PC-3 (cell line): ENCODE results near the gene TRIM26. TPM values are rescaled to one million over a fixed set of nuclear protein-coding genes. Genes with fewer than 3 reads are reported as not detected.
A peak's percentile ranks its signal among the peaks of the same experiment; 100 is the strongest.

Source experiments
- ATAC-seq: fragments of 200-7000 bp; cut with Tn5 transposase; 2 replicates; pipeline ENCODE4 v1.9.1; 2020; ENCODE audit warnings: mild to moderate bottlenecking, moderate library complexity
- BruUV-seq: library from RNA; stranded (reverse); fragments of 400-500 nt; replicated peaks from 2 replicates; lab custom pipeline; 2021; lab: Mats Ljungman, UMichigan
- CTCF ChIA-PET: fragments of 300-600 bp; sonication (Branson Sonifier 250); formaldehyde crosslinking; loops from one replicate; lab custom pipeline; 2022; ENCODE audit warnings: antibody characterized with exemption; lab: Charles Lee
- POLR2A ChIA-PET: fragments of 300-600 bp; sonication (Branson Sonifier 250); formaldehyde crosslinking; loops from one replicate; lab custom pipeline; 2022; ENCODE audit warnings: antibody characterized with exemption; ENCODE audit not compliant: unreplicated experiment; lab: Charles Lee
- DNase-seq: peaks from one replicate; pipeline ENCODE4 v3.0.0-alpha.2; 2015
- H2AFZ ChIP-seq: fragments of 300-600 bp; sonication (generic); 2 replicates; pipeline ENCODE4 v1.6.0; 2016; ENCODE audit warnings: antibody characterized with exemption, low read length
- H3F3A ChIP-seq: fragments of 300-600 bp; sonication (generic); one replicate; pipeline ENCODE4 v1.6.0; 2017; ENCODE audit warnings: antibody characterized with exemption, low read length, control low read depth, mild to moderate bottlenecking; ENCODE audit not compliant: unreplicated experiment
- H3K27ac ChIP-seq: fragments of 300-600 bp; sonication (generic); 2 replicates; pipeline ENCODE4 v1.5.1; 2016; ENCODE audit warnings: mild to moderate bottlenecking, low read length
- H3K27me3 ChIP-seq: fragments of 300-600 bp; sonication (generic); 2 replicates; pipeline ENCODE4 v1.6.1; 2016; ENCODE audit warnings: low read length, mixed read lengths
- H3K36me3 ChIP-seq: fragments of 300-600 bp; sonication (generic); 2 replicates; pipeline ENCODE4 v1.6.1; 2016; ENCODE audit warnings: low read depth, mixed run types, low read length, mixed read lengths
- H3K4me1 ChIP-seq: fragments of 300-600 bp; sonication (generic); 2 replicates; pipeline ENCODE4 v1.5.1; 2016; ENCODE audit warnings: low read length; ENCODE audit not compliant: insufficient read depth
- H3K4me2 ChIP-seq: fragments of 300-600 bp; sonication (generic); 2 replicates; pipeline ENCODE4 v1.6.0; 2016; ENCODE audit warnings: low read length
- H3K4me3 ChIP-seq: fragments of 300-600 bp; sonication (generic); 2 replicates; pipeline ENCODE4 v1.5.1; 2016; ENCODE audit warnings: mild to moderate bottlenecking, low read length, mixed read lengths
- H3K79me2 ChIP-seq: fragments of 300-600 bp; sonication (generic); 2 replicates; pipeline ENCODE4 v1.6.1; 2017; ENCODE audit warnings: low read length, mixed read lengths
- H3K9ac ChIP-seq: fragments of 300-600 bp; sonication (generic); 2 replicates; pipeline ENCODE4 v1.6.0; 2016; ENCODE audit warnings: mild to moderate bottlenecking, low read length
- H3K9me2 ChIP-seq: fragments of 300-600 bp; sonication (generic); replicated peaks from 2 replicates; pipeline ENCODE4 v1.6.1; 2016; ENCODE audit warnings: mixed run types, low read length, mixed read lengths
- H3K9me3 ChIP-seq: fragments of 300-600 bp; sonication (generic); 2 replicates; pipeline ENCODE4 v1.6.1; 2016; ENCODE audit warnings: low read length, mixed read lengths
- H4K20me1 ChIP-seq: fragments of 300-600 bp; sonication (generic); 2 replicates; pipeline ENCODE4 v1.6.1; 2016; ENCODE audit warnings: low read length, mixed read lengths
- EZH2 ChIP-seq: fragments of 300-600 bp; sonication (generic); IDR thresholded peaks from one replicate; pipeline ENCODE4 v1.6.1; 2017; ENCODE audit warnings: antibody characterized with exemption, mild to moderate bottlenecking, low read length; ENCODE audit not compliant: unreplicated experiment
- EZH2phosphoT487 ChIP-seq: fragments of 300-600 bp; sonication (generic); IDR thresholded peaks from 2 replicates; pipeline ENCODE4 v1.6.1; 2018; ENCODE audit warnings: mild to moderate bottlenecking, antibody characterized with exemption, low read length, borderline replicate concordance
- intact Hi-C: fragments of 100-400 bp; cut with micrococcal nuclease; formaldehyde crosslinking; loops from 2 replicates; pipeline ENCODE4 v1.9.0; 2023
- total RNA-seq: library from RNA; depleted of rRNA; stranded (reverse); fragments of >200 nt; gene quantifications from 2 replicates; pipeline ENCODE4 v1.2.3, GENCODE V29; 2014
- TF ChIP-seq, protein P1 (sequence below): fragments of 300-600 bp; sonication (generic); conservative IDR thresholded peaks from 2 replicates; pipeline ENCODE4 v1.5.1; 2017; ENCODE audit warnings: antibody characterized with exemption, low read depth, mild to moderate bottlenecking, low read length

The TRIM26 gene
- total RNA-seq, 1 experiment from 2014 or later, result 48.1 TPM

DNA sequence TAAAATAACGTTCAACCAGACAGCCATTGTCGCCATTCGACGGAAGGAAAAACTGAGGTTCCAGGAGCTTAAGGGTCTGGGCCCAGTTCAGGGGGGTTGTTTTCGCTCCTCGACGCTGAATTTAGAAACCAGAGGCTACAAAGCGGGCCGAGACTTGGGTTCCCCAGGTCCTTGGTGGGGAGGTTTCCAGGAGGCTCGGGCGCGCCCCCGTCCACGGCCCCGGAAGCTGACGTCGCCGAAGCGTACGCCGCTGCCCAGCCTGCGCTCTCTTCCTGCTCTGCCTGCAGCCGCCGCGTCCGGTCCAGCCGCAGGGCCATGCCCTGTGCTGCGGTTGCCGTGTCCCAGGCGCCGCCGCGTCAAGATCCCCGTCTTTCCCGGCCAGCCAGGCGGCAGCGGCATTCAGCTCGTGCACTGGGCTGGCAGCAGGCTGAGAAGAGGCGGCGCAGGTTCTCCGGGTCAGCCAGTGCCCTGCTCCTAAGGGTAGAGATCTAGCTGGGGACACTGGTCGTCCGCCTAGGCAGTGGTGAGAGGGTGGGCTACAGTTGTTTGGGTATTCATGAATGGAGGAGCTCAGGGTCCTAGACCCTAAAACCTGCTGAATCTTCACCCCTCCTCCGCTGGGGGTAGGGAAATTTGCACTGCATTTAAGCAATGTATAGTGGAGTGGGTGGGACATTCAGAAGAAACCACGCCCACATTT, 901 bp upstream of the TRIM26 start:
- peak overlapping the region; percentile 67 for H3K27ac ChIP-seq
- TF ChIP-seq EZH2, result no peak
- TF ChIP-seq EZH2phosphoT487, result no peak
- TF ChIP-seq, protein P1, sequence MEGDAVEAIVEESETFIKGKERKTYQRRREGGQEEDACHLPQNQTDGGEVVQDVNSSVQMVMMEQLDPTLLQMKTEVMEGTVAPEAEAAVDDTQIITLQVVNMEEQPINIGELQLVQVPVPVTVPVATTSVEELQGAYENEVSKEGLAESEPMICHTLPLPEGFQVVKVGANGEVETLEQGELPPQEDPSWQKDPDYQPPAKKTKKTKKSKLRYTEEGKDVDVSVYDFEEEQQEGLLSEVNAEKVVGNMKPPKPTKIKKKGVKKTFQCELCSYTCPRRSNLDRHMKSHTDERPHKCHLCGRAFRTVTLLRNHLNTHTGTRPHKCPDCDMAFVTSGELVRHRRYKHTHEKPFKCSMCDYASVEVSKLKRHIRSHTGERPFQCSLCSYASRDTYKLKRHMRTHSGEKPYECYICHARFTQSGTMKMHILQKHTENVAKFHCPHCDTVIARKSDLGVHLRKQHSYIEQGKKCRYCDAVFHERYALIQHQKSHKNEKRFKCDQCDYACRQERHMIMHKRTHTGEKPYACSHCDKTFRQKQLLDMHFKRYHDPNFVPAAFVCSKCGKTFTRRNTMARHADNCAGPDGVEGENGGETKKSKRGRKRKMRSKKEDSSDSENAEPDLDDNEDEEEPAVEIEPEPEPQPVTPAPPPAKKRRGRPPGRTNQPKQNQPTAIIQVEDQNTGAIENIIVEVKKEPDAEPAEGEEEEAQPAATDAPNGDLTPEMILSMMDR, result no peak
- peaks cover 21% of the 10 kb centered on the region for H3K4me1 ChIP-seq
- H3K4me2 ChIP-seq, result peak overlapping the region; percentile 91
- no peaks in the 10 kb centered on the region for H3F3A ChIP-seq
- H3K9ac ChIP-seq, result peak overlapping the region; percentile 90
- POLR2A ChIA-PET, result interaction anchor here (0.7 kb wide), 1 partner anchor 184 kb away, joined by 3 read pairs; no protein-coding TSS in a partner anchor
- ATAC-seq, result peak; percentile 80
- H3K79me2 ChIP-seq, result peaks cover 36% of the 10 kb centered on the region
- CTCF ChIA-PET, result no interaction called here
- H3K4me3 ChIP-seq, result peak overlapping the region; percentile 84
- H3K9me2 ChIP-seq, result no peaks in the 10 kb centered on the region
- H3K36me3 ChIP-seq, result peaks cover 1% of the 10 kb centered on the region; the same call in 1 of the 2 replicates
- H2AFZ ChIP-seq, result peak overlapping the region; percentile 97
- no peaks in the 10 kb centered on the region for H3K9me3 ChIP-seq
- peaks cover 28% of the 10 kb centered on the region for H4K20me1 ChIP-seq
- no peaks in the 10 kb centered on the region for H3K27me3 ChIP-seq
- DNase-seq, result peak; percentile 64
- intact Hi-C loops, result no loop called here
- BruUV-seq, result no TSS peak

DNA sequence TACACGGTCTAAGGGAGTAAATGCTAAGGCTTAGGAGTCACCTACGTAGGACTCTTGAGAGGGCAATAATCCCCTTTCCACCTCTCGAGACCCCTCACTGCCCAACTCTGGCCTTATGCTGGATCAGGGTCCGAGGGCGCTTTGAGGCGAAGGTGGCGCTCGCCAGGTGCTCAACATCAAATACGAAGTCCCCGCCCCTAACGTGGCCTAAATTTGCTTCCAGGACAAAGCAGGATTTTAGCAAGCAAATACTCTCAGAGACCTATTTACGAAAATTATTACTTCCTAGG, 406 bp upstream of the TRIM26 start:
- H3K4me1 ChIP-seq, result peaks cover 24% of the 10 kb centered on the region
- peak overlapping the region; percentile 91 for H3K4me2 ChIP-seq
- peaks cover 4% of the 10 kb centered on the region; the same call in 1 of the 2 replicates for H3K36me3 ChIP-seq
- H3K9ac ChIP-seq, result peak overlapping the region; percentile 90
- intact Hi-C loops, result no loop called here
- no peak for TF ChIP-seq EZH2
- no peak for TF ChIP-seq EZH2phosphoT487
- TF ChIP-seq, protein P1, result peak; percentile 23; the same call in 1 of the 2 replicates
- peak overlapping the region; percentile 67 for H3K27ac ChIP-seq
- peak overlapping the region; percentile 84 for H3K4me3 ChIP-seq
- H3K9me2 ChIP-seq, result no peaks in the 10 kb centered on the region
- no peaks in the 10 kb centered on the region for H3K27me3 ChIP-seq
- ChIA-PET POLR2A (interaction anchor here (0.6 to 0.7 kb wide), 2 partner anchors 113 to 504 kb away, joined by 3 to 7 read pairs; partner anchors contain the start of gene MDC1), CTCF (no interaction called here)
- peaks cover 31% of the 10 kb centered on the region for H4K20me1 ChIP-seq
- peak overlapping the region; percentile 97 for H2AFZ ChIP-seq
- ATAC-seq, result no peak
- DNase-seq, result no peak
- H3K9me3 ChIP-seq, result no peaks in the 10 kb centered on the region
- H3F3A ChIP-seq, result no peaks in the 10 kb centered on the region
- TSS peak; percentile 75 for BruUV-seq
- peaks cover 41% of the 10 kb centered on the region for H3K79me2 ChIP-seq

DNA sequence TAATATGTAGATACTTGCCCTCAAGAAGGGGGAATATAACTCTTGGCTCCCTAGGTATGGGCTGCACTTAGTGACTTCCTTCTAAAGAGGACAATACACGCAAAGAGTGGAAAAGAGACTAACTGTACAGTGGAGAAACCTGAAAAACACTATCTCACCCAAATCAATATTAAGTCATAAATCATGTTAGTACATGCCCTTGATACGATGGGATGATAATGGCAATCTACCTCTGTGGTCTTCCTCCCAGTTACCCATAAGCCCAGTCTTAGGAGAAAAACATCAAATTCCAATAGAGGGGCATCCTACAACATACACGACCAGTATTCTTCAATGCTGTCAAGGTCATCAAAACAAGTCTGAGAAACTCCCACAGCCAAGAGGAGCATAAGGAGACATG, 1.3 kb downstream of the TRIM26 start:
- Histone ChIP-seq H3K4me3 (peak overlapping the region; percentile 84), H2AFZ (no peak overlapping the region), H3K9ac (peak overlapping the region; percentile 90), H4K20me1 (peaks cover 39% of the 10 kb centered on the region), H3K27me3 (no peaks in the 10 kb centered on the region), H3K4me1 (peaks cover 37% of the 10 kb centered on the region), H3K79me2 (peaks cover 58% of the 10 kb centered on the region), H3K36me3 (peaks cover 4% of the 10 kb centered on the region; the same call in 1 of the 2 replicates), H3K27ac (no peak overlapping the region), H3K9me2 (no peaks in the 10 kb centered on the region), H3F3A (no peaks in the 10 kb centered on the region), H3K4me2 (peak overlapping the region; percentile 91), H3K9me3 (no peaks in the 10 kb centered on the region)
- no TSS peak for BruUV-seq
- no peak for ATAC-seq
- DNase-seq, result no peak
- POLR2A ChIA-PET, result no interaction called here
- TF ChIP-seq, protein P1, result no peak
- TF ChIP-seq EZH2 (no peak), EZH2phosphoT487 (no peak)
- intact Hi-C loops, result no loop called here
- CTCF ChIA-PET, result interaction anchor here (0.6 kb wide), 1 partner anchor 458 kb away, joined by 3 read pairs; no protein-coding TSS in a partner anchor
